Sigmoid colon (tissue), 4 donors: ENCODE results near the gene TMEM115.

ENCODE experiments used
- EP300 ChIP-seq, 4 donors: sonication (generic); formaldehyde crosslinking; IDR thresholded peaks; one replicate each; pipeline ENCODE4 v1.6.1; 2017; ENCODE audit warnings: antibody characterized with exemption in 4 of 4
- POLR2A ChIP-seq, 2 donors: fragments of 450-650 bp; IDR thresholded peaks; one replicate each; pipeline ENCODE4 v1.6.1; 2016; ENCODE audit warnings: antibody characterized with exemption in 2 of 2, mild to moderate bottlenecking in 2 of 2, moderate library complexity in 2 of 2
- TF ChIP-seq, protein P1 (sequence below), 4 experiments: fragments of 450-650 bp in 3 of 4; fragments of 200-600 bp in 1 of 4; IDR thresholded peaks; one replicate each; pipeline ENCODE4 v1.5.1; 2016 to 2019; ENCODE audit warnings: antibody characterized with exemption in 4 of 4, mild to moderate bottlenecking in 3 of 4, moderate library complexity in 2 of 4

DNA sequence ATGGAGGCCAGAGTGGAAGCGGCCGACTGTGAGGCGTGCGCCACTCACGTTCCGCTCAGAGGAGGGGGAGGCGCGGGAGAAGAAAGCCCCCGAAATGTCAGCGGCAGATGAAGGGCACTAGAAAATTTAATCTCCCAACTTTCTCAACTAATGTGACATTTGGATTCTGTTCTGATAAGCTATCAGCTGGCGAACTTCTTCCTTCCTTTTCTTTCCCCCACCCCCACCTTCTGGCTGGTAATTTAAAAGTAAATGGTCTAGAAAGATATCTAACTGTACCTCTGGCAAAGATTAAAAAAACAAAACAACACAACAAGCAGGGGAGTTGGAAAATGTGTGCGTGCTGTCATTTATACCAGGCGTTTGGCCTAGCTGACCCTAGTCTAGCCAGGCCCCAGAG is 26.4 kb upstream of the TMEM115 start:
- TF ChIP-seq, protein P1, sequence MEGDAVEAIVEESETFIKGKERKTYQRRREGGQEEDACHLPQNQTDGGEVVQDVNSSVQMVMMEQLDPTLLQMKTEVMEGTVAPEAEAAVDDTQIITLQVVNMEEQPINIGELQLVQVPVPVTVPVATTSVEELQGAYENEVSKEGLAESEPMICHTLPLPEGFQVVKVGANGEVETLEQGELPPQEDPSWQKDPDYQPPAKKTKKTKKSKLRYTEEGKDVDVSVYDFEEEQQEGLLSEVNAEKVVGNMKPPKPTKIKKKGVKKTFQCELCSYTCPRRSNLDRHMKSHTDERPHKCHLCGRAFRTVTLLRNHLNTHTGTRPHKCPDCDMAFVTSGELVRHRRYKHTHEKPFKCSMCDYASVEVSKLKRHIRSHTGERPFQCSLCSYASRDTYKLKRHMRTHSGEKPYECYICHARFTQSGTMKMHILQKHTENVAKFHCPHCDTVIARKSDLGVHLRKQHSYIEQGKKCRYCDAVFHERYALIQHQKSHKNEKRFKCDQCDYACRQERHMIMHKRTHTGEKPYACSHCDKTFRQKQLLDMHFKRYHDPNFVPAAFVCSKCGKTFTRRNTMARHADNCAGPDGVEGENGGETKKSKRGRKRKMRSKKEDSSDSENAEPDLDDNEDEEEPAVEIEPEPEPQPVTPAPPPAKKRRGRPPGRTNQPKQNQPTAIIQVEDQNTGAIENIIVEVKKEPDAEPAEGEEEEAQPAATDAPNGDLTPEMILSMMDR (IDR thresholded peaks at IDR 0.05): no peak
- no peak for TF ChIP-seq EP300 (IDR thresholded peaks at IDR 0.05)
- TF ChIP-seq POLR2A (IDR thresholded peaks at IDR 0.05): no peak
